Bronchial epithelial cell (primary cell): ENCODE measurements around the gene ATP2B1. TPM values are rescaled to one million over a fixed set of nuclear protein-coding genes. Genes with fewer than 3 reads are reported as not detected.
A peak's percentile ranks its signal among the peaks of the same experiment; 100 is the strongest.

ENCODE experiments used
- DNase-seq: peaks from one replicate; pipeline ENCODE4 v3.0.0-alpha.2; 2010; ENCODE audit warnings: low read depth
- FAIRE-seq: peaks from 2 replicates; lab custom pipeline; 2011; peaks lifted over from hg19 to GRCh38; lab: Jason Lieb, UNC
- H3K27me3 ChIP-seq: 2 replicates; pipeline ENCODE4 v1.5.1; 2011; ENCODE audit warnings: low read length; ENCODE audit not compliant: control insufficient read depth, insufficient read depth
- H3K36me3 ChIP-seq: 2 replicates; pipeline ENCODE4 v1.5.1; 2011; ENCODE audit warnings: low read length; ENCODE audit not compliant: control insufficient read depth, insufficient read depth
- H3K4me3 ChIP-seq: 2 replicates; pipeline ENCODE4 v1.5.1; 2011; ENCODE audit warnings: mild to moderate bottlenecking, low read depth, low read length, control low read depth
- CTCF ChIP-seq: IDR thresholded peaks from 2 replicates; pipeline ENCODE4 v1.5.1; 2011; ENCODE audit warnings: mild to moderate bottlenecking, moderate library complexity, low read length, control low read depth, inconsistent platforms; ENCODE audit not compliant: insufficient read depth, severe bottlenecking
- total RNA-seq: library from RNA; depleted of rRNA; stranded (reverse); fragments of >200 nt; gene quantifications from 2 replicates; pipeline ENCODE4 v1.2.1, GENCODE V29; 2014

The ATP2B1 gene
- total RNA-seq, 1 donor from 2014 or later = 69.8 TPM

DNA sequence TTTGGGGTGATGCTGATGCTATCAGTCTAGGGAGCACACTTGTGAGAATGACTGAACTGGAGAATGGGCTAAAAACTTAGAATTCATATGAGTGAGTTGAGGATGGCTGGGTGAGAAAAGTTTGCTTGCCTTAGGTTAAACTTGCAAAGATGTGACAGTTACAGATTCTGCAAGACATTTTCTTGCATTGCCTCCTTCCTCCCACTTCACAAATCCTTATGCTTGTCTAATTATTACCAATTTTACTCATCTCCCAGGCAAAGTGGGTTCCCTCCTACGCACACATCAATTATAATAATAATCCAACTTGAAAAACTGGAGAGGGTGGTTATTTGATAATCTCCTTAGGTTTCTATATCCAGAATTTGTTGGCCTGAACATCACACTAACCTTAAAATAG is 50.9 kb downstream of the ATP2B1 start:
- TF ChIP-seq CTCF = no peak
- no peak for FAIRE-seq

DNA sequence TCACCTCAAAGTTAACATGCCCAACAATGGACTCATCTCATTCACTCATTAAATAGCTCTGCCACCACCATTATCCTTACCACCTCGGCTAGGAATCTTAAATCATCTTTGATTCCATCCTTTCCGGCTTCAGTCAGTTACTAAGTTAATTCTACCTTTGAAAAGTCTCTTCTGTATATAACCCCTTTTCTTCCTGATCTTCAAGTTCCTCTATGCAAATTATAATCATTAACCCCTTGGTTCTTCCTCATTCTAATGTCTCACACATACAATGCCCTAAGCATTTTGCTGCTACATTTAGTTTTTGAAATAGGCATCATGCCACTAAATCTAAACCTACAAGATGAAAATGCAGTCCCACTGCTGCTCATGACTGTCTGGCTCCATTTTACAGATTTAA is 51.6 kb downstream of the ATP2B1 start:
- H3K36me3 ChIP-seq = no peaks in the 10 kb centered on the region
- H3K4me3 ChIP-seq = no peak overlapping the region
- no peak for FAIRE-seq
- H3K27me3 ChIP-seq = no peaks in the 10 kb centered on the region
- no peak for DNase-seq
- TF ChIP-seq CTCF = no peak

More for the DNA sequence above, 50.9 kb downstream of the ATP2B1 start:
- Histone ChIP-seq H3K36me3 (no peaks in the 10 kb centered on the region), H3K27me3 (no peaks in the 10 kb centered on the region), H3K4me3 (no peak overlapping the region)
- DNase-seq = no peak

GRCh38 chr12:89655841-89656240 is 52.8 kb downstream of the ATP2B1 start:
- TF ChIP-seq CTCF = no peak
- Histone ChIP-seq H3K27me3 (no peaks in the 10 kb centered on the region), H3K4me3 (no peak overlapping the region), H3K36me3 (no peaks in the 10 kb centered on the region)
- FAIRE-seq (no peak), DNase-seq (no peak)

- no peak for DNase-seq
- TF ChIP-seq CTCF = no peak
- Histone ChIP-seq H3K27me3 (no peaks in the 10 kb centered on the region), H3K4me3 (no peak overlapping the region), H3K36me3 (no peaks in the 10 kb centered on the region)
- no peak for FAIRE-seq
Measured at GRCh38 chr12:89651192-89651591, 57.4 kb downstream of the ATP2B1 start.

DNA sequence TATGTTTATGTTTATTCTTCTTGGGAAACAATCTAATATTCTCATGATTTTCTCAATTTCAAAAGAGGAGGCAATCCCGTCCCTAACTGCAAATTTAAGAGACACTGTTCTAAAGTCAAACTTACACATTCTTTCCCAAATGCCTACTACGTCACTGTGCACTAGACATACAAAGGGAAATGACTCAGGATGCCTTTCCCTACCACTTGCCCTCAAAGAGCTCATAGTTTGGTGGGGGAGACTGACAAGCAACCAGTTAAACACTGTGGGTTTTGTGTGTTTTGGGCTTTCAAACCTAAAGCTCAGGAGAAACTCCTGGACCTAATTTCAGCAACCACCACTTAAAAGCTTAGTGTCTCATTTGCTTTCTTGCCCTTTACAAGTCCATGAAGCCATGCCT is 58.4 kb downstream of the ATP2B1 start:
- FAIRE-seq = peak; percentile 7
- DNase-seq = no peak
- TF ChIP-seq CTCF = no peak
- Histone ChIP-seq H3K36me3 (no peaks in the 10 kb centered on the region), H3K4me3 (no peak overlapping the region), H3K27me3 (no peaks in the 10 kb centered on the region)

- Histone ChIP-seq H3K4me3 (no peak overlapping the region), H3K36me3 (no peaks in the 10 kb centered on the region), H3K27me3 (no peaks in the 10 kb centered on the region)
- DNase-seq (no peak), FAIRE-seq (no peak)
- no peak for TF ChIP-seq CTCF
Measured at GRCh38 chr12:89649820-89650219, 58.8 kb downstream of the ATP2B1 start.
